ENCODE measurements around the gene RASGEF1C.

RASGEF1C gene

DNA sequence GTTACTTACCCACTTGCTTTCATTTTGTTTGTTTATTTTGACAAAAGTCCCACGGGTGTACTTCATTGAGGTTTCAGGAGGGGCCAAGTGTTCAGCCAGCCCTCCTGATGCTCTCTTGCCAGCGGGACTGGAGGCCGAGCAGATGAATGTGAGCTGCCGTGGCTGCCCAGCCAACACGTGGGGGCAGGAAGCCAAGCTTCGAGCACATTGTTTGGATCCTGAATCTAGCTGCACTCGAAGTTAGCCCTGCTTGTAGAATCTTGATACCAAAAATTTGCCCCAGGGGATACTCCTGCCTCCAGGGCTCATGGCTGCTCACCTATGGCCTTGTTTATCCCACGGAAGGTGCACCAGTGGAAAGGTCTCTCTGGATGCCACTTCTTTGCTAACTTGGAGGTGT lies 49.3 kb downstream of the RASGEF1C start:
- no peak for DNase-seq (ENCODE audit: low spot score)

DNA sequence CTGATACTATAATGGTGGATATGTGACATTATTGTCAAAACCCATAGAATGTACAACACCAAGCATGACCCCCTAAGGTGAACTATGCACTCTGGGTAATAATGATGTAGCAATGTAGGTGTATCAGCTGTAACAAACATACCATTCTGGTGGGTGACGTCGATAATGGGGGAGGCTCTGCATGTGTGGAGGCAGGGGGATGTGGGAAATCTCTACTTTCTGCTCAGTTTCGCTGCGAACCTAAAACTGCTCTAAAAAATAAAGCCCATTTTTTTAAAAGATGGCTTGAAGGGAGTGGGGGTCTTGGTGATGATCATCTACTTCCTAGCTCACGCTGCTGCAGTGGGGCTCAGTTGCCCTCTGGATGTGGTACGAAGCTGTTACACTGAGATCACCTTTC lies 51.1 kb downstream of the RASGEF1C start:
- no peak for DNase-seq (ENCODE audit: low spot score)

DNA sequence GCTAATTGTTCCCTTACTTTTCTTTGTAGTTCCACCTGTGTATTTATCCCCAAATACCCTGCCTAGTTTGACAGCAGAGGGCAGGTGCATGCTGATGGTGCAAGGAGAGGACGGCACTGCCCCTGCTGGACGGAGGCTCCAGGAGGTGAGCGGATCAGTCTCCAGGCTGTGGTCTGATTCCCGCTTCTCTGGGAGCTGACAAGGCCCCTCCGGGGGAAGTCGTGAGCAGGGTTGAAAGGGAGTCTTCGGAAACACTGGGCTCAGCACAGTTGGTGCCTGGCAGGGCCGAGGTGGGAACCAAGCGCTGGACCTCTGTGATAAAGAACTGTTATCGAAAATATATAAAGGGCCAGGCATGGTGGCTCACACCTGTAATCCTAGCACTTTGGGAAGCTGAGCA lies 52.9 kb downstream of the RASGEF1C start:
- DNase-seq (ENCODE audit: low spot score): no peak

DNA sequence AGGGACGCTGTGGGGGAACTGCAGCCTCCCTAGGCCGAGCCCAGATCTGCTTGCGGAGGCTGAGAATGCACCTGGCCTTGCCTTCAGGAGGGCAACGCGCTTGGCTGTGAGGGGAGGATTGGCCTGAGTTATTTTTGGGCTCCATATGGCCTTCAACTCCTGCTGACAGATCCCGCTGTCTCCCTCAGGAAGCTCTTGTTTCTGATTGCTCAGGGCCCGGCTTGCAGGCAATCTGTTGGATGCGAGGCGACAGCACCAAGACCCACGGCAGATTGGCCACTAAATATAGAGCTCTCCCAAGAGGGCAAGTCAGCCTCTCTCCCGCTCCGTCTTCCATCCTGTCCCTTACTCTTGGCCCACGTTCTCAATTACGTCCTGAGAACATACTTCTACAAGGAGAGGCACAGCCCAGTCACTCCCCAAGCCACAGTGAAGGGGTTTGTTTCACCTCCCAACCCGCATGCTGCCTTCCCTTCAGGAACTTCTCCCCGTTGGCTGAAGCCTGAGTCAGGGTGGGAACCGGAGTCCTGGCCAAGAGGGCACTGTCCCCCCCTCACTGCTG lies 53.6 kb downstream of the RASGEF1C start:
- no peak for DNase-seq (ENCODE audit: low spot score)

DNA sequence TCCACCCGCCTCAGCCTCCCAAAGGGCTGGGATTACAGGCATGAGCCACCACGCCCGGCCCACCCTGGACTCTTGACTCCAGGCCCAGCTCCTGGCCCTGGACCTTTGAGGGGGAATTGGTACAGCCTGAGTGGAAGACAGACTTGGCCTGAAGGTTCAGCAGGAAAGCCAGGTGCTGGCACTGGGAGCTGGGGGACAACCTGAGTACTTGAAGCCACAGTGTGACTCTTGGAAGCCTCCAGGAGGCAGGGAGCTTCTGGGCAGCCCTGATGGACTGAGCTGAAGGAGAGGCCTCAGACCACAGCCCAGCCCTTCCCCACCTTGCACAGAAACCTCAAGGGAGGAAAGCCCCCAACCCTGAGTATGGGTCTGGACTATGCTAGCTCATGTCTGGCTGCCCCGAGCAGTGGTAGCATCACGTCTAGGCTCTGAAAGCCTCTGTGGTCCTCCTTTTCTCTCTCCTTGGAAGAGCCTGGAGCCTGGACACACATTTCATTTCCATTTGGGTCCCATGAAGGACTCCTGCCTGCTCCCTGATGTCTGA lies 54.1 kb downstream of the RASGEF1C start:
- no peak for DNase-seq (ENCODE audit: low spot score)

DNA sequence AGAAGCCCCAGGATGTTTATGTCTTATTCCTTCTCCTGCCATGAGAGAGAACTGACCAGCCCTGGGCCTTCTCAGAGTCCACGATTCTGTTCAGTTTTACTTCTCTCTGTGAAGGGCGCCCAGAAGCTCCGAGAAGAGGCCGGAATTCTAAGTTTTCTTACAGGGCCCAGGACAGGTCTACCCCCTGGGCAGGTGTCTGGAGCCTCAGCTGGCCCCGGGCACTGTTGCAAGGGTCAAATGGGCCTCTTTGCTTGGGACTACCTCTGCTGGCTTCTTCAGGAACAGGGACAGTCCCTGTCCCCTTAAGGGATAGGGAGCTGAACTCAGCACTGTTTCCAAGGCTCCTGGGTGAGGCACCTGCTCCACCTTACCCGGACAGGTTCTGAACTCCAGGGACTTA lies 55.0 kb downstream of the RASGEF1C start:
- DNase-seq (ENCODE audit: low spot score): no peak

DNA sequence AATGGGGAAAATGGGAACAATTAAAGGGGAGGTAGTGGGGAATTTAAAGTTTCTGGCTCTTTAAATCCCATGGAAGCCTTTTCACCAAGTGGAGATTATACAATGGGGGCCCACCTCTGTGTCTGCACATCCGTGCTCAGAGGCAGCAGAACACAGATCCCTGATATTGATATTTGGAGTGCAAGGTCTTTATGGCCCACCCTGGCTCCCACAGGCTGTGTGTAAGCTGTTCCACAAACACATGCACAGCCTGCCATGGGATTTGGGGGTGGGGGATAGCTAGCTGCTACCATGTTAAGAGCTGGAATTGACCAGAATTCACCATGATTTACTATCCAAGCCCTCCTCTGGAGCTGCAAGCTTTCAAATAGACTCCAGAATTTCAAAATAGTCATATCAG lies 55.9 kb downstream of the RASGEF1C start:
- DNase-seq (ENCODE audit: low spot score): no peak

DNA sequence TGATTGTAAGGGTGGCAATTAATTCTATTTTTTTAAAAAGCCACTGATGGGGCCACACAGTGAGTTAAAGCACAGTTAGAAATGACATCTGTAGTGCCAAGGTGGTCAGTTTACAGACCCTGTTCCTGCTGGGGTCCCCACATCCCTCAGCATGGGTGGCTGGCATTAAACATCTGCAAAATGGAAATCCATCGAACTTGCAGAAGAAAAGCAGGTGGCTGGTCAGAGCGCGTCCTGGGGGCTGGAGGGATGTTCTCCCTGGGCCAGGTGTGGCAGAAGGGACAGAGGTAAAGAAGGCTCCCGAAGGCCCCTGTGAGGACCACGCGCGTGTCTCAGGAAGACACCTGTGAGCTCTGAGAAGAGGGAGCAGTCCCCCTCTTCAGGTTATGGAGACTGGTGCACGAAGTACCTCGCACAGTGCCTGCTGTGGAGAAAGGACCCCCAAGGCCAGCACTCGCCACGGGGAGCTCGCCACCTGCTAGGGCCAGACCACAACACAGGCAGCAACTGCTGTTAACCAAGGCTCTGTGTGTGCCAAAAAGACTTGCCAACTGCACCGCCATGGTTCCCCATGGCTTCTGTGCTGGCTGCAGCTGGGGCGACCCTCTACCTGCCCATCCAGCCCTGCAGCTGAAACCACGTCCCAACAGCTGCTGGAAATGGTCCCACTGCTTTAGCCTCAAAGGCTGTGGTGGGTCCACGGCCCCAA lies 65.2 kb downstream of the RASGEF1C start:
- DNase-seq (ENCODE audit: low spot score): no peak

DNA sequence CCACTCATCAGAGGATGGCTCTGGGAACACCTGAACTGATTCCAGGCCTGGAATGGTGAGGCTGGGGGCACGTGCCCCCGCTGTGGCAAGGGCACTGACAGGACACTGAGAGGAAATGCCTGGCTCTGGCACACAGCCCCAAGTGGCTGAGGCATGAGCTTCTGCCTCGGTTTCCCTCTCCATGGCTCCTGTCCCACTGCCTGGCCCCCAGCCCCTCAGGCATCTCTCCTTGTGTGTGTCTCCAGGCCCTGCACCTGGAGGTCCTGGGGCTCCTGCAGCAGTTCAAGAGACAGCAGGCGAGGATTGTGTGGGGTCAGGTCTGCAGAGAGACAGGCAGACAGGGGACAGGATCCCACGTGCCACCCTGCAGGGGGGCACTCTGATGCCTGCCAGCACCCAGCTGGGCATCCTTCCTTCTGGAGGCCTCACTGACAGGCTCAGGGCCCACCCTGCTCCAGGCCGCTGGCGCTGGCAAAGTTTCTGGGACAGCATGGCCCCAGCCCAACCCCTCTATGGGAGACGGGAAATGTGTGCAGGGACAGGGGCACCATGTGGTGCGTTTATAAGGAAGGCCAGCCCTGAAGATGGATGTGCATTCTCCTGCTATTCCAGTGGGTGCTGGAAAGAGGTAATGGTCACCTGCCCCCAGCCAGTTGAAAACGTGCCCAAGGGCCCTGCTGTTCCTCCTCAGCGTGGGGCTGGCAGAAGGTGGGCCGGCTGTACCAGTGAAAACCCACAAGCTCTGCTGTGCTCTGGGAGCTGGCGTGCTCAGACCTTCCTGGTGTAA lies 66.0 kb downstream of the RASGEF1C start:
- no peak for DNase-seq (ENCODE audit: low spot score)

DNA sequence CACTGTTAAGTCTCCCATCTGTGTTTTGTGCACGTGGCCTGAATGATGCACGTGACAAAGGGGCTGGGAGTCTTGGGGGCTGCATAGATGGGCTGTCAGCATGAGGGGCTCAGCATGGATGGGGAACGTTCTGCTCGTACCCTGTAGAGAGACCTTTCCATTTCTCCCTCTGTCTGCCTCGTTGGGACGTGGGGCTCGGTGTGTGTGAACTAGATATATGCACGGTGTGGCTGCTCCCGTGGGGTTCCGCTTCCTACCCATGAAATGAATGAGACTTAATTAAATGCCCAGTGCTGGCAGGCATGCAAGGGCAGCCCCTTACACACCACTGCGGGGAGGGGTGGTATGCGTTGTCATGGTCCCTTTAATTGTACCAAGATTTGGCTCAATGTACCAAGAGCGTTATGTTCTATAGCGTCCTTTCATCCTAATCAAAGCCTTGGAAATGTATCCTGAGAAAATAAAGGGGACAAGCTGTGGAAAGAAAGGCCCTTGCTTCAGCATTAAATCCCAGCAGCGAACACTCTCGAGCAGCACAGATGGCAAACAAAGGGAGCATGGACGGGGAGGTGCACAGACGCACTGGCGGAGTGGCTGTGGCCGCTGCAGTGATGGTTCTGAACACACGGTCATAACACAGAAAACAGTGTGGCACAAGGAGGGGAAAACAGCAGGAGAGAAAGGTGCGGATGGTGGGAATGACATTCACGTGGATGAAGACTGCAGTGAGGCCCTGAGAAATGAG lies 66.8 kb downstream of the RASGEF1C start:
- DNase-seq (ENCODE audit: low spot score): no peak

DNA sequence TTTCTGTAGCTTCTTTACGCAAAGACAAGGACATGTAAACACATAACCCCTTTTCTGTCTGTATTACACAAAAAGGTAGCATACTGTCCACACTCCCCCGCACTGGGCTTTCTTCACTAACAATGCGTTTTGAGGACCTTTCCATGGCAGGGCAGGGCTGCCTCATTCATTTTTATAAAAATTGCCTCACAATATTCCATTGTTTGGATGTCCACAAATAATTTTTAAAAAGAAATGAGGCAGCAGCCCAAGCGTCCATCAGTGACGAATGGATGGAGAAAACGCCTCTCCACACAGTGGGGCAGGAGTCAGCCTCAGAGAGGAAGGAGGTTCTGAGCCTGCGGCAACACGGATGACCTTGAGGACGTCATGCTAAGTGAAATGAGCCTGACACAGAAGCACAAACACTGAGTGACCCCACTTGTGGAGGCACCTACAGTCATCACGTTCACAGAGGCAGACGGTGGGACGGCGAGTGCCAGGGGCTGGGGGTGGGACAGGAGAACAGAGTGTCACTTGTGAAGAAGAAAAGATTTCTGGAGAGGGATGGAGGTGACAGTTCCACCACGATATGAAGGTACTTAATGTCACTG lies 67.8 kb downstream of the RASGEF1C start:
- no peak for DNase-seq (ENCODE audit: low spot score)

DNA sequence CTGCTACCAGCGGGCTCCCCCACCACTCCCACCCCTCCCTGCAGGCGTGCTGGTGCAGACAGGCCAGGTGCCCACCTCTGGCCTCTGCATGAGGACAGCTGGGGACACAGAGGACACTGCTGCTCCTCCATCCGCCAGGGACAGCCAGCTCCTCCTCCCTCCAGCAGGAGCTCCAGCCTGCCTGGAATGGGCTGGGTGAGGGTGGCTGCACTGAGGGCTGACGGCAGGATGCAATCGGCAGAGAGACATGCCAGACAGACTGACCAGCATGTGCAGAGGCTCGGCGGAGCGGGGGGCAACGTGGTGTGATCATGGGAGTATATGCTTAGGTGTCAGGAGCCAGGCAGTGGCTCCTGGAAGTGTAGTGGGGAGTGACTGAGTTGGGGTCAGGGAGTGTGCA lies 68.4 kb downstream of the RASGEF1C start:
- no peak for DNase-seq (ENCODE audit: low spot score)

DNA sequence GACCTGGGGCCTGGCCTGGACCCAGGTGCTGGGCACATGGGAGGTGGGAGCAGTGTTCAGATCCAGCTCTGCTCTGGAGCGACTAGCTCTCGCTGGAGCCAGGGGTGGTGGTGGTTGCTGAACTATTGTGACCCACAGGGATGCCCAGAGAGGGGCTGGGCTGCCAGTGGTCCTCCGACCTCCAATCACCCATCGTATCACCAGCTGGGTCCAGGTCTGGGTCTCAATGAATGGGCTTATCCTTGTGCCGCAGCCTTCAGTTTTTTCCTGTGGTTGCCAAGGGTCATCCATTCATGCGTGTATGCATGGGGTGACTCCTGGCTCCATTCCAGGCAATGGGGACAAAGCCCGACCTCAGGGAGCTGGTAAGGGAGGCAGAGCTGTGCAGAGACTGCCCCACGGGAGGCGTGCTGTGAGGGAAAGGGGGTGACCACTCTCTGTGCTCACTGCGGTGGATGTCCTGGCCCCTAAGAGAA lies 68.9 kb downstream of the RASGEF1C start:
- DNase-seq (ENCODE audit: low spot score): no peak

DNA sequence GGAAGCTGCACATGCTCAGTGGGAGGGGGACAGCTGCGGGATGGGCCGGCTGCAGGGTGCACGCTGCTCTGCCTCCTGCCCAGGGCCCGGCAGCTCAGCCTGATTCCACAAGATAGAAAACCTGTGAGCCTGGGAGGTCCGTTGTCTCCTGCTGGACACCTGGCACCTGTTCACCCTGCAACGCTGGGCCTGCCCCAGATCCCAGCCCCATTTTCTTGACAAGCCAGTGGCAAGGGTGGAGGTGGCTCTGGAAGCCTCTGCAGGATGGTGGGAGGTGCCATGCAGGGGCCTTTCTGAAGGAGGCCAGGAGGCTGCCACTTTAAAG lies 69.3 kb downstream of the RASGEF1C start:
- no peak for DNase-seq (ENCODE audit: low spot score)

DNA sequence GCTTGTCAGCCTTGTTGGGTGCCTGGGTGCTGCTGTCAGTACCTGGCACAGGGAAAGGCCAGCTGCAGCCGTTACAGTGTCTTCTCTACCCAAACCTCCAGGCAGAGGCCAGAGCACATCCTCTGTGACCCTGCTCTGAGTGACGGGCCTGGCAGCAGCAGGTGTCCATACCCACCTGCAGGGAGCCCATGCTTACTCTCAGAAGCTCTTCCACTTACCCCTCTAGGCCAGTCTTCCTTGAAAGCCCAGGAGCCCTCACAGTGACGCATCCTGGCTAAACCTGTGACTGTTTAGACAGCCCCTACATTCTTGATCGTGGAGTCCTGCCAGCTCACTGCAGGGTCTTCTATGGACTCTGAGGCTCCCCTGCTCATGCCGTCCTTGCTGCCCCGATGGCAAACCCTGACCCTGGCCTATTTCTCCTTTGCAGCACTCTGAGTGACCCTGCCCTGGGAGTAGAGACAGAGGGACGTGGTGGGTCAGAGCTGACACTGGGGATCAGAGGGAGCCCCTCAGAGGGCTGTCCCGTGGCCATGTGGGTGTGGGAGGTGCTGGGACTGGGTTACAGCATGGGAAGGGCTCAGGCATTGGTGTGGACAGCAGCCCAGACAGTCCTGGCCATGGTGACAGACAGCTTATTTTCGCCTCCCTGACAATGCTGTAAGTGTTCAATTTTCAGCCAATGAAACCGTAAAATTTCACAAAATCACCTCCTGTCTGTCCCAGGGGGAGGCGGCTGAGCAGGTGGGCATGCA lies 69.9 kb downstream of the RASGEF1C start:
- no peak for DNase-seq (ENCODE audit: low spot score)

DNA sequence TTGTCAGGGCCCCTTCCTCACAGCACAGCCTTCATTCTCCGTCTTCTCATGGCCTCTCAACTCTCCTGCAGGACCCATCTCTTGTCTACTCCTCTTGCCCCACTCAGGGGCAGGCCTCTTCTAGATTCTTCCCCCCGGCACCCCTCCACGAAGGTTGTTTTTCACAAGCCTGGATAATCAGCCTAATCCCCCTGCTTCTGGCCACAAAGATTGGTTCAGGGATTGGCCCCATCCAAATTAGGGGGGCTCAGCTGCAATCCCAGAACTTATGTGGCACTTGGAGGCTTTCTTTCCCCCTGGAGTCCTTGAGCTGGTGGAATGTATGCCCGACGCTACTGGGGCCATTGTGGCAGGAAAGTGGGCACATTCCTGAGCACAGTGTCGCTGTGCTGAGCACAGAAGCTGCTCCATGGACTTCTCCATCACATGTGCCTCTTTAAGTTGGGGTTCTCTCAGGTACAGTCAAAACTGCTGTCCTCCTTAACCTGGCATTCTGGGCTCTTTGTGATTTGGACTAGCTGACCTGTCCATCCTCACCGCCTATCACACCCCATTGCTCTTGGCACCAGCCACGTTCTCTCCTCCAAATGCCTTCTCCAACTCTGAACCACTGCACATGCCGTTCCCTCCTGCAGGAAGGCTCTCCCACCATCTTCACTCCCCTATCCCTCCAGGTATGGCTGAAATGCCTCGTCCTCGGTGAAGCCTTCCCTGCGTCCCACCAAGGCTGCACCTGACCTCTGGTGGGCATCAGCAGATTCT lies 70.6 kb downstream of the RASGEF1C start:
- no peak for DNase-seq (ENCODE audit: low spot score)

DNA sequence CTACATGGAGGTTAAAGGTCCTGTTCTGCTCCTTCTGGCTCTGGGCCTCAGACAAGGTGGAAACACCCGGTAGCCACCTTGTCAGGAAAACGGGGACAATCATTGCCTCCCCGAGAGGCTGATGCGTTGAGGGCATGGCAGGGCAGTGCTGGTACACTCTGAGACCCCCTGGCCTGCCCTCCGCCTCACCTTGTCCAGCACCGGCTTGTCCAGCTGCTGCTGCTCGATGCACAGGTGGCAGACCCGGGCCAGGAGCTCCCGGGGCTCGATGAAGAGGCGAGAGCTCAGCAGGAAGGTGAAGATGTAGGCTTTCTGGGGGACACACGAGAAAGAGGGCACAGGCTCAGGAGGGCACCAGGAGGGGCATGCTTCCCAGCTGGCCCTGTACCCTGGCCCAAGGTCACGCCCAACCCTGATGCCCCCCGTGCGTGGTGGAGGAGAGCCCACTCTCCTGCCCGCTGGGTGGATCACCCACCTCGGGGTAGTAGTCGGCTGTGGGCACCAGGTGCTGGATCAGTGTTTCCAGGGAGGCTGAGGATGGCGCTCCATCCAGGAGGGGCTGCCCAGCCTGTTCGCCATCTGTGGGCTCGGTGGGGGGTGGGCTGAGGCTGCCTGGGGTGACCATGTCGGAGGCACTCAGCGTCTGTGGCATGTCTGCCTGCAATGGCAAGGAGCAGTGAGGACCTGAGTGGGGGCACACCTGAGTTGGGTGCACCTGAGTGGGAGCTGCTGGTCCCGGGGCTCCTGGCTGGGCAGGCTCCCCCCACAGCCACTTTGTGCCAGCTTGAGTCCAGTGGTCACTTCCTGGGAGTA lies 71.4 kb downstream of the RASGEF1C start:
- no peak for DNase-seq (ENCODE audit: low spot score)

DNA sequence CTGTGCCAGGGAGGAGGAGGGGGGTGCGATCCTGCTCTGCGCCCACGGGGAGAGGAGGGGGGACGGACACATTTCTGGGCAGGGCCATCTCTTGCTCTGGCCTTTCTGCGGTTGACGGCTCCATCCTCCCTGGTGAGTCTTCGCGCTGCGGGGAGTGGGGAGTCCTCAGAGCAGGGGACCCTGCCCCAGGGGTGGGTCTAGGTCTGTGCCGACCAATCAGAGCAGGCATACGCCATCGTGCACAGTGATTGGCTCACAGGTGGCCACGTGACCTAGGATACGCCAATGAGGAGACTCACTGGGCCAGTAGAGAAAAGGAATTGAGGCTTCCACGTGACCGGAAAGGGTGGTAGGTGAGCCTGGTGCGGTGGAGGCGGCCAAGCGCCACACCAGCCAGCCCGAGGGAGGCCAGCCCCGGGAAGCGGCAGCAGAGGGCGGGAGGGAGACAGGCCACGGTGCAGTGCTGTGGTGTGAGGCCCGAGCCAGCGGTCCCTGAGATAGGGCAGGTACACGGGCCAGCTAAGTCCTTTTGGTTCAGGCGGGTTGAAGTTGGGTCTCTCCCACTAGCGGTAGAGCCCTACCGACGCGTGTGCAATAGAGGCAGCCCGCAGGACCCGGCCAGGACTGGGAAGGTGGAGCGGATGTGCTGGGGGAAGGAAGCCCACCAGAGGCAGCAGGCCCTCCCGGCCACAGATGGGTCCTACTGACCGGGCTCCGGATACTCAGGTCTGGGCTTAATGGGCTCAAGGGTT lies 72.2 kb downstream of the RASGEF1C start:
- no peak for DNase-seq (ENCODE audit: low spot score)

Data from AG08396 (cell line).